A549 (cell line): Measurements from ENCODE around the gene LSM3. TPM values are rescaled to one million over a fixed set of nuclear protein-coding genes. Genes with fewer than 3 reads are reported as not detected.

Experiments used
- ATAC-seq, 2 experiments: fragments of 200-7000 bp in 1 of 2; fragments of >200 bp in 1 of 2; cut with Nextera tagmentation in 1 of 2; cut with Tn5 transposase in 1 of 2; 3 replicates each; pipeline versions ENCODE4 v1.8.0 to v1.9.1; 2018 to 2020; ENCODE audit warnings: mild to moderate bottlenecking in 1 of 2, moderate library complexity in 1 of 2
- CTCF ChIA-PET: fragments of 300-600 bp; sonication (Branson Sonifier 250); formaldehyde crosslinking; extraction: SDS; loops from one replicate; lab custom pipeline; 2021; ENCODE audit warnings: antibody characterized with exemption, inconsistent platforms; lab: Yijun Ruan, JAX
- POLR2A ChIA-PET: fragments of 350-600 bp; formaldehyde crosslinking; extraction: SDS; loops from one replicate; lab custom pipeline; 2021; ENCODE audit warnings: antibody characterized with exemption, inconsistent platforms; lab: Yijun Ruan, JAX
- DNase-seq, 2 experiments: peaks; one replicate each; pipeline versions ENCODE4 v3.0.0 to v3.0.0-alpha.2; 2011 to 2016; ENCODE audit warnings: low read depth in 1 of 2, low spot score in 1 of 2
- FAIRE-seq: peaks from 2 replicates; lab custom pipeline; 2011; peaks lifted over from hg19 to GRCh38; lab: Jason Lieb, UNC
- H3K27ac ChIP-seq, 2 experiments: fragments of >200 bp; sonication (Bioruptor Twin); formaldehyde crosslinking; 3 replicates each; pipeline ENCODE4 v1.5.1; 2016 to 2017
- H3K4me1 ChIP-seq: fragments of >200 bp; sonication (Bioruptor Twin); formaldehyde crosslinking; 3 replicates; pipeline ENCODE4 v1.6.1; 2016
- H3K4me2 ChIP-seq: fragments of >200 bp; sonication (Bioruptor Twin); formaldehyde crosslinking; 3 replicates; pipeline ENCODE4 v1.6.1; 2016
- H3K4me3 ChIP-seq: fragments of >200 bp; sonication (Bioruptor Twin); formaldehyde crosslinking; 3 replicates; pipeline ENCODE4 v1.5.1; 2016
- H3K9me3 ChIP-seq: fragments of >200 bp; sonication (Bioruptor Twin); formaldehyde crosslinking; 3 replicates; pipeline ENCODE4 v1.6.1; 2016
- BCL3 ChIP-seq: fragments of >200 bp; sonication (Bioruptor Twin); formaldehyde crosslinking; IDR thresholded peaks from 3 replicates; pipeline ENCODE4 v1.6.1; 2016
- BHLHE40 ChIP-seq: IDR thresholded peaks from 2 replicates; pipeline ENCODE4 v1.6.1; 2012; ENCODE audit warnings: low read depth, low read length, inconsistent platforms
- CEBPB ChIP-seq, 2 experiments: fragments of >200 bp in 1 of 2; sonication (Bioruptor Twin) in 1 of 2; formaldehyde crosslinking in 1 of 2; IDR thresholded peaks; 2 replicates each; pipeline ENCODE4 v1.6.1; 2012 to 2016
- CHD4 ChIP-seq: fragments of 200-600 bp; sonication (generic); IDR thresholded peaks from 2 replicates; pipeline ENCODE4 v1.6.1; 2016; ENCODE audit warnings: antibody characterized with exemption, mild to moderate bottlenecking, borderline replicate concordance
- EHF ChIP-seq: fragments of 250-450 bp; sonication (Bioruptor Pico); IDR thresholded peaks from 2 replicates; pipeline ENCODE4 v1.5.0; 2020; ENCODE audit warnings: mild to moderate bottlenecking
- ESRRA ChIP-seq: fragments of 150-350 bp; IDR thresholded peaks from 2 replicates; pipeline ENCODE4 v1.6.1; 2014; ENCODE audit warnings: mild to moderate bottlenecking, low read length, borderline replicate concordance
- FOSL2 ChIP-seq, 2 experiments: fragments of 450-650 bp in 1 of 2; fragments of >200 bp in 1 of 2; sonication (Bioruptor Twin) in 1 of 2; formaldehyde crosslinking; IDR thresholded peaks; 2 replicates each; pipeline versions ENCODE4 v1.5.0 to v1.6.1; 2016 to 2020; ENCODE audit warnings: mild to moderate bottlenecking in 1 of 2, moderate library complexity in 1 of 2
- FOXS1 ChIP-seq: fragments of 250-450 bp; sonication (Bioruptor Pico); IDR thresholded peaks from 2 replicates; pipeline ENCODE4 v1.5.0; 2020; ENCODE audit warnings: mild to moderate bottlenecking, moderate library complexity
- GATA3 ChIP-seq: IDR thresholded peaks from 2 replicates; pipeline ENCODE4 v1.6.1; 2012; ENCODE audit warnings: borderline replicate concordance
- HDAC2 ChIP-seq: fragments of 200-600 bp; sonication (generic); IDR thresholded peaks from 2 replicates; pipeline ENCODE4 v1.6.1; 2016
- HEYL ChIP-seq: fragments of 250-450 bp; sonication (Bioruptor Pico); IDR thresholded peaks from 2 replicates; pipeline ENCODE4 v1.8.0; 2021; ENCODE audit warnings: mild to moderate bottlenecking, moderate library complexity
- HOXB5 ChIP-seq: fragments of 250-450 bp; sonication (Bioruptor Pico); IDR thresholded peaks from 2 replicates; pipeline ENCODE4 v1.5.0; 2020; ENCODE audit warnings: mild to moderate bottlenecking, moderate library complexity
- MAFK ChIP-seq: fragments of 450-650 bp; IDR thresholded peaks from 2 replicates; pipeline ENCODE4 v1.6.1; 2014; ENCODE audit not compliant: partially characterized antibody
- NFE2L2 ChIP-seq: fragments of 150-350 bp; conservative IDR thresholded peaks from 2 replicates; pipeline ENCODE4 v1.6.1; 2014; ENCODE audit warnings: low read length
- NPAS2 ChIP-seq: fragments of 250-450 bp; sonication (Bioruptor Pico); IDR thresholded peaks from 2 replicates; pipeline ENCODE4 v1.8.0; 2022; ENCODE audit warnings: mild to moderate bottlenecking, moderate library complexity, borderline replicate concordance
- NR3C1 ChIP-seq: fragments of >200 bp; sonication (Bioruptor Twin); formaldehyde crosslinking; IDR thresholded peaks from 3 replicates; pipeline ENCODE4 v1.6.1; 2017
- PHF8 ChIP-seq: fragments of 200-600 bp; sonication (generic); IDR thresholded peaks from 2 replicates; pipeline ENCODE4 v1.6.1; 2016; ENCODE audit warnings: low read depth, mild to moderate bottlenecking, antibody characterized with exemption, moderate library complexity, borderline replicate concordance
- RAD21 ChIP-seq, 2 experiments: fragments of >200 bp in 1 of 2; sonication (Bioruptor Twin) in 1 of 2; formaldehyde crosslinking in 1 of 2; IDR thresholded peaks in 1 of 2; conservative IDR thresholded peaks in 1 of 2; 2 replicates in 1 of 2; 3 replicates in 1 of 2; pipeline ENCODE4 v1.6.1; 2012 to 2018; ENCODE audit warnings: inconsistent platforms in 1 of 2
- RCOR1 ChIP-seq: fragments of 150-350 bp; IDR thresholded peaks from 2 replicates; pipeline ENCODE4 v1.6.1; 2014; ENCODE audit warnings: antibody characterized with exemption, low read length, low read depth
- SMC3 ChIP-seq: fragments of >200 bp; sonication (Bioruptor Twin); formaldehyde crosslinking; IDR thresholded peaks from 3 replicates; pipeline ENCODE4 v1.6.1; 2018; ENCODE audit warnings: inconsistent platforms
- SREBF2 ChIP-seq: fragments of 450-650 bp; IDR thresholded peaks from 2 replicates; pipeline ENCODE4 v1.6.1; 2014; ENCODE audit warnings: mild to moderate bottlenecking, moderate library complexity
- TFCP2L1 ChIP-seq: fragments of 250-450 bp; sonication (Bioruptor Pico); IDR thresholded peaks from 2 replicates; pipeline ENCODE4 v1.5.0; 2021; ENCODE audit warnings: mild to moderate bottlenecking
- TP53 ChIP-seq: fragments of 250-450 bp; sonication (Bioruptor Pico); IDR thresholded peaks from 2 replicates; pipeline ENCODE4 v1.5.0; 2021; ENCODE audit warnings: mild to moderate bottlenecking, moderate library complexity
- ZFP36 ChIP-seq: fragments of 450-650 bp; IDR thresholded peaks from 2 replicates; pipeline ENCODE4 v1.6.1; 2014; ENCODE audit warnings: borderline replicate concordance; ENCODE audit not compliant: partially characterized antibody
- WGBS: methylation state at CpG from one replicate; pipeline ENCODE4 v1.1.6; 2017; ENCODE audit errors: missing lambda C conversion rate; 5-methylcytosine and 5-hydroxymethylcytosine counted together
- polyA plus RNA-seq, 4 experiments: library from polyadenylated mRNA; depleted of rRNA in 3 of 4; stranded (reverse); fragments of >200 nt; fragmentation: RNase III in 1 of 4; extraction: RNeasy Plus Mini Kit Qiagen cat#74134 plus additional on column Dnase treatment in 1 of 4; gene quantifications; 2 replicates in 3 of 4; 3 replicates in 1 of 4; pipeline ENCODE4 v1.2.3, GENCODE V29; 2011 to 2017
- TF ChIP-seq, protein P1 (sequence below): fragments of 450-650 bp; IDR thresholded peaks from 2 replicates; pipeline ENCODE4 v1.6.1; 2014; ENCODE audit warnings: antibody characterized with exemption
- TF ChIP-seq, protein P2 (sequence below): fragments of 200-600 bp; sonication (generic); IDR thresholded peaks from 2 replicates; pipeline ENCODE4 v1.6.1; 2016; ENCODE audit warnings: antibody characterized with exemption, mild to moderate bottlenecking, moderate library complexity
- TF ChIP-seq, protein P3 (sequence below): fragments of 150-350 bp; IDR thresholded peaks from 2 replicates; pipeline ENCODE4 v1.6.1; 2014; ENCODE audit warnings: low read depth, mild to moderate bottlenecking, low read length
- TF ChIP-seq, protein P4 (sequence below): fragments of 250-450 bp; sonication (Bioruptor Pico); IDR thresholded peaks from 2 replicates; pipeline ENCODE4 v1.5.0; 2020; ENCODE audit warnings: low read depth, mild to moderate bottlenecking, moderate library complexity

Gene LSM3
- polyA plus RNA-seq, 2 of the 4 experiments (the other 2 are of a cell fraction): 23.9 to 32.0 TPM

- no peak for TF ChIP-seq BHLHE40
- no peak for TF ChIP-seq HEYL (CRISPR knock-in tag)
- TF ChIP-seq, protein P1, sequence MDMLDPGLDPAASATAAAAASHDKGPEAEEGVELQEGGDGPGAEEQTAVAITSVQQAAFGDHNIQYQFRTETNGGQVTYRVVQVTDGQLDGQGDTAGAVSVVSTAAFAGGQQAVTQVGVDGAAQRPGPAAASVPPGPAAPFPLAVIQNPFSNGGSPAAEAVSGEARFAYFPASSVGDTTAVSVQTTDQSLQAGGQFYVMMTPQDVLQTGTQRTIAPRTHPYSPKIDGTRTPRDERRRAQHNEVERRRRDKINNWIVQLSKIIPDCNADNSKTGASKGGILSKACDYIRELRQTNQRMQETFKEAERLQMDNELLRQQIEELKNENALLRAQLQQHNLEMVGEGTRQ: no peak
- no peak for TF ChIP-seq SMC3
- TF ChIP-seq, protein P2, sequence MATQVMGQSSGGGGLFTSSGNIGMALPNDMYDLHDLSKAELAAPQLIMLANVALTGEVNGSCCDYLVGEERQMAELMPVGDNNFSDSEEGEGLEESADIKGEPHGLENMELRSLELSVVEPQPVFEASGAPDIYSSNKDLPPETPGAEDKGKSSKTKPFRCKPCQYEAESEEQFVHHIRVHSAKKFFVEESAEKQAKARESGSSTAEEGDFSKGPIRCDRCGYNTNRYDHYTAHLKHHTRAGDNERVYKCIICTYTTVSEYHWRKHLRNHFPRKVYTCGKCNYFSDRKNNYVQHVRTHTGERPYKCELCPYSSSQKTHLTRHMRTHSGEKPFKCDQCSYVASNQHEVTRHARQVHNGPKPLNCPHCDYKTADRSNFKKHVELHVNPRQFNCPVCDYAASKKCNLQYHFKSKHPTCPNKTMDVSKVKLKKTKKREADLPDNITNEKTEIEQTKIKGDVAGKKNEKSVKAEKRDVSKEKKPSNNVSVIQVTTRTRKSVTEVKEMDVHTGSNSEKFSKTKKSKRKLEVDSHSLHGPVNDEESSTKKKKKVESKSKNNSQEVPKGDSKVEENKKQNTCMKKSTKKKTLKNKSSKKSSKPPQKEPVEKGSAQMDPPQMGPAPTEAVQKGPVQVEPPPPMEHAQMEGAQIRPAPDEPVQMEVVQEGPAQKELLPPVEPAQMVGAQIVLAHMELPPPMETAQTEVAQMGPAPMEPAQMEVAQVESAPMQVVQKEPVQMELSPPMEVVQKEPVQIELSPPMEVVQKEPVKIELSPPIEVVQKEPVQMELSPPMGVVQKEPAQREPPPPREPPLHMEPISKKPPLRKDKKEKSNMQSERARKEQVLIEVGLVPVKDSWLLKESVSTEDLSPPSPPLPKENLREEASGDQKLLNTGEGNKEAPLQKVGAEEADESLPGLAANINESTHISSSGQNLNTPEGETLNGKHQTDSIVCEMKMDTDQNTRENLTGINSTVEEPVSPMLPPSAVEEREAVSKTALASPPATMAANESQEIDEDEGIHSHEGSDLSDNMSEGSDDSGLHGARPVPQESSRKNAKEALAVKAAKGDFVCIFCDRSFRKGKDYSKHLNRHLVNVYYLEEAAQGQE: no peak
- no peak for TF ChIP-seq ZFP36
- no peak for TF ChIP-seq HOXB5 (CRISPR knock-in tag)
- TF ChIP-seq RCOR1: no peak
- TF ChIP-seq GATA3: no peak
- no peak for TF ChIP-seq FOSL2 (IDR thresholded peaks at IDR 0.05)
- TF ChIP-seq FOSL2 (CRISPR knock-in tag; IDR thresholded peaks at IDR 0.05): no peak
- TF ChIP-seq BCL3: no peak
- TF ChIP-seq NPAS2 (CRISPR knock-in tag): no peak
- no peak for TF ChIP-seq FOXS1 (CRISPR knock-in tag)
- no peak for TF ChIP-seq TFCP2L1
- TF ChIP-seq, protein P3, sequence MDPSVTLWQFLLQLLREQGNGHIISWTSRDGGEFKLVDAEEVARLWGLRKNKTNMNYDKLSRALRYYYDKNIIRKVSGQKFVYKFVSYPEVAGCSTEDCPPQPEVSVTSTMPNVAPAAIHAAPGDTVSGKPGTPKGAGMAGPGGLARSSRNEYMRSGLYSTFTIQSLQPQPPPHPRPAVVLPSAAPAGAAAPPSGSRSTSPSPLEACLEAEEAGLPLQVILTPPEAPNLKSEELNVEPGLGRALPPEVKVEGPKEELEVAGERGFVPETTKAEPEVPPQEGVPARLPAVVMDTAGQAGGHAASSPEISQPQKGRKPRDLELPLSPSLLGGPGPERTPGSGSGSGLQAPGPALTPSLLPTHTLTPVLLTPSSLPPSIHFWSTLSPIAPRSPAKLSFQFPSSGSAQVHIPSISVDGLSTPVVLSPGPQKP: no peak
- no peak for TF ChIP-seq MAFK
- TF ChIP-seq RAD21 (conservative IDR thresholded peaks at IDR 0.05 in 1 of 2, IDR thresholded peaks at IDR 0.05 in 1 of 2): no peak
- H3K9me3 ChIP-seq: no peaks in the 10 kb centered on the region
- FAIRE-seq (no peak), DNase-seq (no peak), ATAC-seq (no peak)
- H3K4me2 ChIP-seq: no peak overlapping the region
- POLR2A ChIA-PET: interaction anchor here (0.6 kb wide), 1 partner anchor 15 kb away, joined by 3 read pairs; no protein-coding TSS in a partner anchor
- H3K27ac ChIP-seq: no peak overlapping the region
- 94% methylated on average over 6 of the region's 6 CpGs for WGBS
- H3K4me3 ChIP-seq: no peak overlapping the region
- peaks cover 10% of the 10 kb centered on the region for H3K4me1 ChIP-seq
- CTCF ChIA-PET: interaction anchor here (0.6 kb wide), 1 partner anchor 110 kb away, joined by 3 read pairs; no protein-coding TSS in a partner anchor
Observed at GRCh38 chr3:14129296-14129695, 49.3 kb upstream of the LSM3 start.

GRCh38 chr3:14130230-14130629 lies 48.4 kb upstream of the LSM3 start:
- CTCF ChIA-PET: interaction anchor here (0.8 kb wide), 1 partner anchor 13 kb away, joined by 3 read pairs; no protein-coding TSS in a partner anchor
- ATAC-seq (no peak), FAIRE-seq (no peak), DNase-seq (no peak)
- Histone ChIP-seq H3K4me3 (no peak overlapping the region), H3K4me1 (peaks cover 10% of the 10 kb centered on the region), H3K27ac (no peak overlapping the region), H3K4me2 (no peak overlapping the region), H3K9me3 (no peaks in the 10 kb centered on the region)
- TF ChIP-seq CEBPB (IDR thresholded peaks at IDR 0.05) (no peak), SREBF2 (no peak), BCL3 (no peak), NR3C1 (no peak), MAFK (no peak), NFE2L2 (no peak), BHLHE40 (no peak), EHF (CRISPR knock-in tag) (no peak), PHF8 (no peak), CHD4 (no peak), RCOR1 (no peak), TP53 (CRISPR knock-in tag) (no peak), ESRRA (no peak), FOSL2 (IDR thresholded peaks at IDR 0.05) (no peak), FOSL2 (CRISPR knock-in tag; IDR thresholded peaks at IDR 0.05) (no peak), HDAC2 (no peak)
- TF ChIP-seq, protein P4, sequence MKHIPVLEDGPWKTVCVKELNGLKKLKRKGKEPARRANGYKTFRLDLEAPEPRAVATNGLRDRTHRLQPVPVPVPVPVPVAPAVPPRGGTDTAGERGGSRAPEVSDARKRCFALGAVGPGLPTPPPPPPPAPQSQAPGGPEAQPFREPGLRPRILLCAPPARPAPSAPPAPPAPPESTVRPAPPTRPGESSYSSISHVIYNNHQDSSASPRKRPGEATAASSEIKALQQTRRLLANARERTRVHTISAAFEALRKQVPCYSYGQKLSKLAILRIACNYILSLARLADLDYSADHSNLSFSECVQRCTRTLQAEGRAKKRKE (CRISPR knock-in tag): no peak
- 97% methylated on average over 4 of the region's 4 CpGs for WGBS
- POLR2A ChIA-PET: no interaction called here
